HG02763 (cell line): ENCODE data around the gene FAM107B.

ENCODE experiments used
- ATAC-seq: cut with Tn5 transposase; IDR thresholded peaks from one replicate; pipeline ENCODE4 v1.9.1; 2021; ENCODE audit warnings: mild to moderate bottlenecking, moderate library complexity; ENCODE audit not compliant: unreplicated experiment

The FAM107B gene

GRCh38 chr10:14585287-14586193, 189.2 kb downstream of the FAM107B start:
- ATAC-seq, result no peak

- ATAC-seq, result no peak
Measured at GRCh38 chr10:14584661-14585060, 190.0 kb downstream of the FAM107B start.

DNA sequence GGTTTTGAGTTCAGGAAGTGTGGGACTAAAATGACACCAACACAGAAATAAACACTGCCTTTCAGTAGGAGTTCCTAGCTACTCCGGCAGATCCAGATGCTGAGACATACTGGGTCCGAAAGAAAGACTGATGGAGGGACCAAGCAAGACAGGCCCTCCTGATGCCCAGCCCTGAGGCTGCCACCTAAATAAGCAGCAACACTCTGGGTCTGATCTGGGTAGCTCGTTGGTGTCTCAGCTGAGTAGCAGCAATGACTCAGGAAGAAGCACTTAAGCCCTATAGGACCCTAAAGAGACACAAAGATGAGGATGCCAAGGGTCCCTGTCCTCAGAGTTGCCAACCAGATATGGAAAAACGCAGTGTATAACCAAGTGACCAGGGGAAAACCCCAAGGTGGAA, 190.7 kb downstream of the FAM107B start:
- ATAC-seq, result no peak

GRCh38 chr10:14583252-14583651, 191.4 kb downstream of the FAM107B start:
- no peak for ATAC-seq

DNA sequence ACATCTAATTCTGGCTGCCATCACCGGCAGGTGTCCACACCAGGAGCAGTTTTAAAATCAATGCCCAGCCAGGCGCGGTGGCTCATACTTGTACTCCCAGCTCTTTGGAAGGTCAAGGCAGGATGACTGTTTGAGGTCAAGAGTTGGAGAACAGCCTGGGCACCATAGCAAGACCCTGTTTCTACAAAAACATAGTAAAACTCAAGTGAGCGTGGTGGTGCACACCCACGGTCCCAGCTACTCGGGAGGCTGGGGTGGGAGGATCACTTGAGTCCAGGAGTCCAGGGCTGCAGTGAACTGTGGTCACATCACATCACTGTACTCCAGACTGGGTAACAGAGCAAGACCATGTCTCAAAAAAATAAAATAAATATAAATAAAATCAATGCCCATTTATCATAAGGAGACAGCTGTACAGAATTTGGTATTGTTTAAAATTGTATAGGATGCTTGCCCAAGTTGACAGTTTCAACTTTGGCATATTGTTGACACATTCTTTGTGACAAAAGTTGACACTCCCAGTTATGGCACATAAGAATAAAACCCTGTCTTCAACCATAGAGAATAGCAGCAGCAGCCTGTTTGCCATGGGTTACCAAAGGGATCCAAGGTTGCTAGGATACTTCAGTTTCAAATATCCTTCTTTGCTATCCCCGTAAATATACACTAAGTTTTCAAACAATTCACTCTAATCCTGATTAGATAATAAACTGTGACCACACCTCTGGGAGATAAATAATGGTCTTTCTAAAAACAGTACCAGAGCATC, 193.0 kb downstream of the FAM107B start:
- no peak for ATAC-seq

DNA sequence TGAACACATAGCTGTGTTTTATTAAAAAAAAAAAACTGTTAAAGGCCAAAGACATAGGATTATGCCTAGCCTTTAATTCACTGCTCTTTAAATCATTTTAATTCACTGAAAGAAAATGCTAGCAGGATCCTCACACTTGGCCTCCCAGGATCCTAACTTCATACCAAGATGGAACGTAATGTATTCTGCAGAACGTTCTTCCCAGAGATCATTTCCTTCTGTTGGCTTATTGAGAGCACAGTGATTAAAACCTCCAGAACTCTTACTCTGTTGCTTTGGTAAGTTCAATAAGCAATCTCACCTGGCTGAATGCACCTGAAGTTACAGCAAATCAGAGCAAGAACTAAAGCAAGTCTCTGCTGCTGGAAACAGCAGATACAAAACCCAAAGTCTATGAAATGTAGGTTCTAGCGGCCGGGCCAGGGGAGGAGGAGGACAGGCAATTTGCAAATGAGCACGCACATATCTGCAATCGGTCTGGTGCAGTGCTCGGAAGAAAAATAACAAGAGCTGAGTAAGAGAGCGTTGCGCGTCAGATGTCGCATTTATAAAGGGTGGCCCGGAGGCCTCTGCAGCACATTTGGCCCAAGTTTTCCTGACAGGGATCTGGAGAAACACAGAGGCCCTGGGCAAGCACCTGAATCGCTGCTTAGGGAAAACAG, 193.9 kb downstream of the FAM107B start:
- ATAC-seq, result no peak

DNA sequence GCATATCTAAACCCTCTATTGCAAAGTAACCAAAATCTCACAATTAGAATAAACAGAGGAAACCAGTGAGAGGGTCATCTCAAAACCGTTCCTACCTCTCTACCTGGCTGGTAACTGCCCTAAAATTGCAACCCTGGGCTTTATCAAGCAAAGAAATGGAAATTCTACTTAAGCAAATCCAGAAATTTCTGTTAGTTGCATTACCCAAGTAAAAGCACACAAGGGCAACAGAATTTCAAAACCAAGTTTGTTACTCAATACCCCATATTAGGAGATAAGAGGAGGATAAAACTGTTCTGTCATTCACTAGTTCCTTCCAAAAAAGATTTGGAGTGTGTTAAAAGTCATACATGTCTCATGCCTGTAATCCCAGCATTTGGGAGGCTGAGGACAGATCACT, 195.3 kb downstream of the FAM107B start:
- ATAC-seq, result no peak

DNA sequence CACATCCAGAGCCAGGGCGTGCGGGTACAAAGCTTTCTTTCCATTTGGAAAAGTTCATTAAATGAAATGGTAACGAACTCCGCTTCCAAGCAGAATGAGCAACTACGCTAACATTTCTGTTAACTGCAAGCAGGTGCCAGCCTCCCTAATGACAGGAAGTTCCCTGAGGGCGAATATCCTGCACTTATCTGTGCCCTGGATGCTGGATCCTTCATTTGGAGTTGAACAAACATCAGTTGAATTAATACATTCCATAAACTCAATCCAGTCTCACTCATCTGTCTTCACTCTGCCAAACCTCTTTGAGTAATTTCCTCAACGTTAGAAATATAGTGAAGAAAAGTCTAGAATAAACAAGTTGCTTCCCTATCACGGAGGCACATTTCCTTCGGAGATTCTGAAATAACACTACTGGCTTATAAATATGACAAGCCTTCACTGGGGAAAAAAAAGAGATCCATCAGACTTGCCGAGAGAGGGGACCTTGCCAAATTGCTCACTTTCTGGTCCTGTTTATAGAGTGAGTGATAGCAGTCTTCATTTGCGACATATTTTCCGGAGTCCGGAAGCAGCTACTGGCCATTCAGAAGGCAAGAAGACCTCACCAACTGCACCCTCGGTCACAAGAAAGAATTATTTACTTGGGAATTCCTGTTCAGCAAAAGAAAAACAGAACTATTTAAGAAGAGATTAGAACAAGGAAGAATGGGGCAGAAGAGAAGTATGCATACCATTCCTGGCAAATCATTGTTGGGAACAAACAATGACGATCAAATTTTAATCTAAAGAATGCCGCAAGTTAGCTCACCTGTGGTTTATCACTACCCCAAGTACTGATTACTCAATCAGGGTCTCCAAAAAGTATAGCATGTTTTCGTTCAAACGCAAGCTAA, 196.4 kb downstream of the FAM107B start:
- ATAC-seq, result no peak

GRCh38 chr10:14574885-14575284, 199.8 kb downstream of the FAM107B start:
- ATAC-seq, result no peak

DNA sequence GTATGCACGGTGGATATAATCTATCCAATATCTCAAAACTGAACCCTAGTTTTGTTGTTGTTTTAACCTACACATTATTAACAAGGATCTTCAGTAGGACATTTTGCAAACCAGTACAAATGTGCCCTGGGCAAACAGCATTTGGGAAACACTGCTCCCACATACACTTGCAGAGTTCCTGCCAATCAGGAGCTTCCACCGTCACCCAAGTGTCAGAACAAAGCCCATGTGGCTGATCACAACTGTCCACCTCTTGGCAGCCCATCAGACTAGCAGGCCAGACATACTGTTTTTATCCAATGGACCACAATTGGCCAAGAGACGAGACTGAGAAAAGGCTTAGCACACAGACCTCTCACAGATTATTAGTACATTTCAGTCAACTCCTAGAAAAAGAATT, 200.4 kb downstream of the FAM107B start:
- no peak for ATAC-seq

DNA sequence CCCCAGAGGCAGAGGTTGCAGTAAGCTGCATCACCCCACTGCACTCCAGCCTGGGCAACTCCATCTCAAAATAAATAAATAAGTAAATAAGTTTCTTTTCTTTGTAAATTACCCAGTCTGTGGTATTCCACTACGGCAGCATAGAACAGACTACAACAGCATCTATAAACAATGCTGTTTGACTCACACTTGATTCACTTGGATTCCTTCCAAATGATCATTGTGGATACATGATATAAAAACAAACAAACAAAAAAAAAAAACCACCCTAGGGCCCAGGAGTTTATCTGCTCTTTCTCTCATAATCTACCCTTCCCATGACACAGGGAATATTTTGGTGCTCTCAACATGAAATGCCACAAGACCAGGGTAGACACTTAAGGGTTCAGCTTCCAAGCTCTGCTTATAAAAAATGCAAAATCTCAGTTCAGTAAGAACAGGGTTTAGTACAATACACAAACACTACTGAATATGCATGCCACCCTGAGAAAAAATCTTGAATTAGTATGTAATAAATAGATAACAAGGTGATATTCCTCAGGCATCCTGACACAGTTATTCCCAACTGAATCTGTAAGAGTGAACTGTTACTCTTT, 200.9 kb downstream of the FAM107B start:
- ATAC-seq, result no peak

DNA sequence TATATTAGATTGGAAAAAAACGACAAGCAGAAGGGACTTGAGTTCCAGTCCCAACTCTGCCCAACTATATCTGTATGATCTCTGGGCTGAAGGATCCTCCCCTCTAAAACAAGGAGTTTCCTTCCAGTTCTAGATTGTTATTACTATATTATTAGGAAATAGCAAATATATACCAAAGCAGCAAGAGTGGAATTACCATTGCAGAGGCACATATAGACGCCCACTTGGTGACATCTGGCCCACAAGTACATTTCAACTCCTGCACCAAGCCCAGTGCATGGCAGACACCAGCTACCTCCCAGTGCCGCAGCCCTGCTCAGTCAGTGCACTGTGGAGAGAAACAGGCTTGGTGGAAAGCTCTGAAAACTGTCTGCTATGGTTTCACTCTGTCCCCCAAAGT, 201.9 kb downstream of the FAM107B start:
- ATAC-seq, result no peak

- ATAC-seq, result peak; percentile 71
Measured at GRCh38 chr10:14571866-14572507, 202.7 kb downstream of the FAM107B start.

GRCh38 chr10:14570800-14571199, 203.9 kb downstream of the FAM107B start:
- ATAC-seq, result no peak

- ATAC-seq, result no peak
Measured at GRCh38 chr10:14569274-14570060, 205.2 kb downstream of the FAM107B start.

GRCh38 chr10:14567421-14567820, 207.3 kb downstream of the FAM107B start:
- ATAC-seq, result no peak

DNA sequence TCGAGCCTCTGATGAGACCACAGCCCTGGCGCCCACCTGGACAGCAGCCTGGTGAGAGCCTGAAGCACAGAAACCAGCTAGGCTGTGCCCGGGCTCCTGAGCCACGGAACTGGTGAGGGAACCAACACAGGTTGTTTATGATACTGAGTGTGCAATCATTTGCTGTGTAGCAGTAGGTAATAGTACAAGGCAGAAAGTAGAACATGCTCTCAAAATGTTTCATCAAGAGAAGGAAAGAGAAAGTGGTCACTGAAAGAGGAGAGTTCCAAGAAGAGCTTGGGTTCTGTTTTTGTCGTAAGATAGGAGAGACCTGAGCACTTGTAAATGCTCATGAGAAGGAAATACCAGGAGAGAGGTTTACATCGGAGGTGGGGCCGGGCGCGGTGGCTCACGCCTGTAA, 208.2 kb downstream of the FAM107B start:
- ATAC-seq, result no peak

GRCh38 chr10:14565199-14565598, 209.5 kb downstream of the FAM107B start:
- ATAC-seq, result no peak

DNA sequence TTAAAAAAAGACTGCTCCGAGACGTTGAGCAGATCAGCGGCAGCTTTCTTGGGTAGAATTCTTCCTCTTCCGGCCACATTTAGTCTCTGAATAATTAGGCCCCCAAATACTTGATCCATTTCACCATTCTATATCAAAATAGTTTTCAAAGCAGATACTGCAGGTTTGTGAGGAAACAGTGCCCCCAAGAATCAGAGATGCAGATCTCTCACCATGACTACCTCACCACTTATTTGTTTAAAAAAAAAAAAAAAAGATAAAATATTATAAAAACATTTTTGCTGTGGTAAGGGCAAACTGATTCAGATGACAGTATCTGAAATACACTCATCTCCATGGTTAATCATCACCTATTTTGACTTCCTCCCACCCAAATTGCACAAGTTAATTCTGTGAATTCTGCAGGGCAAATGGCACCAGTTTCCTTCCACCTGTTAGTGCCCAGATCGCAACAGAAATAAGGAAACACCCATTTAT, 210.4 kb downstream of the FAM107B start:
- no peak for ATAC-seq
